Left renal cortex interstitium (tissue), 4 donors: ENCODE data around the gene TMEM63B. TPM values are rescaled to one million over a fixed set of nuclear protein-coding genes. Genes with fewer than 3 reads are reported as not detected.

Experiments
- DNase-seq, 4 donors: peaks; one replicate each; pipeline ENCODE4 v3.0.0-alpha.2; 2013; ENCODE audit warnings: low read depth in 4 of 4, low spot score in 2 of 4, missing footprints in 1 of 4
- polyA plus RNA-seq, 4 donors: library from polyadenylated mRNA; unstranded; fragments of 120-200 nt; gene quantifications; one replicate each; pipeline ENCODE4 v1.2.1, GENCODE V29; 2013; ENCODE audit not compliant: insufficient read length in 4 of 4

The TMEM63B gene
- polyA plus RNA-seq, 4 donors, result 28.7 to 42.4 (median 33.0) TPM

- DNase-seq, result no peak
These were observed 11.5 kb upstream of the TMEM63B start for GRCh38 chr6:44115866-44116265.

- no peak for DNase-seq
These were observed 10.5 kb upstream of the TMEM63B start for GRCh38 chr6:44116641-44117382.

- DNase-seq, result no peak
These were observed 9.8 kb upstream of the TMEM63B start for GRCh38 chr6:44117397-44118128.

- no peak for DNase-seq
These were observed 7.6 kb upstream of the TMEM63B start for GRCh38 chr6:44119704-44120262.

- no peak for DNase-seq
These were observed 6.5 kb upstream of the TMEM63B start for GRCh38 chr6:44120692-44121443.

GRCh38 chr6:44122801-44123200 is 4.6 kb upstream of the TMEM63B start:
- no peak for DNase-seq

- no peak for DNase-seq
These were observed 3.8 kb upstream of the TMEM63B start for GRCh38 chr6:44123544-44123943.

GRCh38 chr6:44126320-44127149 is 819 bp upstream of the TMEM63B start:
- DNase-seq, result peak in 1 of 4 donors; percentile 46

GRCh38 chr6:44128020-44128917 is 915 bp downstream of the TMEM63B start:
- DNase-seq, result no peak

GRCh38 chr6:44129841-44130322 is 2.5 kb downstream of the TMEM63B start:
- no peak for DNase-seq

- no peak for DNase-seq
These were observed 4.5 kb downstream of the TMEM63B start for GRCh38 chr6:44131892-44132291.

- no peak for DNase-seq
These were observed 5.1 kb downstream of the TMEM63B start for GRCh38 chr6:44132476-44132875.

GRCh38 chr6:44133003-44133931 is 5.9 kb downstream of the TMEM63B start:
- no peak for DNase-seq

- DNase-seq, result no peak
These were observed 6.8 kb downstream of the TMEM63B start for GRCh38 chr6:44133981-44134711.

GRCh38 chr6:44135173-44135758 is 7.9 kb downstream of the TMEM63B start:
- no peak for DNase-seq

- DNase-seq, result no peak
These were observed 8.5 kb downstream of the TMEM63B start for GRCh38 chr6:44135875-44136274.
